HEK293 (cell line): ENCODE measurements around the gene FLNA.
A peak's percentile ranks its signal among the peaks of the same experiment; 100 is the strongest.

Experiments used
- CTCF ChIA-PET: fragments of 350-600 bp; formaldehyde crosslinking; extraction: SDS; loops from one replicate; lab custom pipeline; 2021; ENCODE audit warnings: antibody characterized with exemption; lab: Yijun Ruan, JAX
- POLR2A ChIA-PET: fragments of 300-600 bp; formaldehyde crosslinking; extraction: SDS; loops from one replicate; lab custom pipeline; 2020; ENCODE audit warnings: antibody characterized with exemption, inconsistent platforms; lab: Yijun Ruan, JAX
- H3K27ac ChIP-seq: fragments of 200-500 bp; sonication (Bioruptor generic); 2 replicates; pipeline ENCODE4 v1.5.1; 2014; ENCODE audit warnings: low read depth, low read length, control low read depth, inconsistent platforms; ENCODE audit errors: extremely low read depth
- H3K36me3 ChIP-seq, 2 experiments: fragments of 200-500 bp in 1 of 2; sonication (Bioruptor generic) in 1 of 2; 1 replicate in 1 of 2; 2 replicates in 1 of 2; pipeline ENCODE4 v1.5.1; 2014 to 2017; ENCODE audit warnings: inconsistent platforms in 2 of 2, low read length in 2 of 2; ENCODE audit not compliant: control insufficient read depth in 2 of 2, insufficient read depth in 1 of 2
- H3K4me1 ChIP-seq: fragments of 200-500 bp; sonication (Bioruptor generic); 2 replicates; pipeline ENCODE4 v1.5.1; 2014; ENCODE audit warnings: mild to moderate bottlenecking, low read length, inconsistent platforms; ENCODE audit not compliant: control insufficient read depth, insufficient read depth
- H3K4me3 ChIP-seq: 2 replicates; pipeline ENCODE4 v1.5.1; 2011; ENCODE audit warnings: low read depth, mild to moderate bottlenecking, control low read depth, low read length, moderate library complexity
- H3K9me3 ChIP-seq: fragments of 200-500 bp; sonication (Bioruptor generic); 2 replicates; pipeline ENCODE4 v1.5.1; 2014; ENCODE audit warnings: low read depth, low read length, inconsistent platforms; ENCODE audit not compliant: control insufficient read depth, insufficient read depth
- EGR2 ChIP-seq: fragments of 450-650 bp; formaldehyde crosslinking; IDR thresholded peaks from 2 replicates; pipeline ENCODE4 v1.5.1; 2016; ENCODE audit warnings: low read depth, missing biosample characterization, missing genetic modification characterization
- ELK4 ChIP-seq: IDR thresholded peaks from 2 replicates; pipeline ENCODE4 v1.6.1; 2011; ENCODE audit warnings: mild to moderate bottlenecking, low read depth, low read length, borderline replicate concordance
- GLIS1 ChIP-seq: fragments of 450-650 bp; formaldehyde crosslinking; IDR thresholded peaks from 2 replicates; pipeline ENCODE4 v1.5.1; 2016; ENCODE audit warnings: missing biosample characterization, missing genetic modification characterization
- KLF1 ChIP-seq: fragments of 450-650 bp; formaldehyde crosslinking; IDR thresholded peaks from 2 replicates; pipeline ENCODE4 v1.5.1; 2016; ENCODE audit warnings: missing biosample characterization, missing genetic modification characterization
- KLF16 ChIP-seq: fragments of 450-650 bp; formaldehyde crosslinking; IDR thresholded peaks from 2 replicates; pipeline ENCODE4 v1.5.1; 2017; ENCODE audit warnings: missing biosample characterization, missing genetic modification characterization
- KLF9 ChIP-seq: fragments of 450-650 bp; formaldehyde crosslinking; IDR thresholded peaks from 2 replicates; pipeline ENCODE4 v1.5.1; 2016; ENCODE audit warnings: missing biosample characterization, missing genetic modification characterization, low read depth
- MZF1 ChIP-seq: fragments of 450-650 bp; formaldehyde crosslinking; IDR thresholded peaks from 2 replicates; pipeline ENCODE4 v1.5.1; 2017; ENCODE audit warnings: missing biosample characterization, missing genetic modification characterization, borderline replicate concordance
- PATZ1 ChIP-seq: fragments of 450-650 bp; formaldehyde crosslinking; IDR thresholded peaks from 2 replicates; pipeline ENCODE4 v1.5.1; 2016; ENCODE audit warnings: missing biosample characterization, missing genetic modification characterization
- SP2 ChIP-seq: fragments of 450-650 bp; formaldehyde crosslinking; IDR thresholded peaks from 2 replicates; pipeline ENCODE4 v1.5.1; 2016; ENCODE audit warnings: missing biosample characterization, missing genetic modification characterization
- SP3 ChIP-seq: fragments of 450-650 bp; formaldehyde crosslinking; IDR thresholded peaks from 2 replicates; pipeline ENCODE4 v1.5.1; 2016; ENCODE audit warnings: missing biosample characterization, missing genetic modification characterization
- TSHZ1 ChIP-seq: fragments of 450-650 bp; formaldehyde crosslinking; IDR thresholded peaks from 2 replicates; pipeline ENCODE4 v1.5.1; 2016; ENCODE audit warnings: missing biosample characterization, missing genetic modification characterization, borderline replicate concordance
- ZFHX2 ChIP-seq: fragments of 450-650 bp; formaldehyde crosslinking; conservative IDR thresholded peaks from 2 replicates; pipeline ENCODE4 v1.5.1; 2016; ENCODE audit warnings: missing biosample characterization, missing genetic modification characterization
- ZFP3 ChIP-seq: fragments of 450-650 bp; formaldehyde crosslinking; IDR thresholded peaks from 2 replicates; pipeline ENCODE4 v1.5.1; 2016; ENCODE audit warnings: low read depth, missing biosample characterization, missing genetic modification characterization
- ZNF18 ChIP-seq: fragments of 450-650 bp; formaldehyde crosslinking; IDR thresholded peaks from 2 replicates; pipeline ENCODE4 v1.5.1; 2016; ENCODE audit warnings: missing biosample characterization, missing genetic modification characterization
- ZNF2 ChIP-seq: fragments of 450-650 bp; formaldehyde crosslinking; IDR thresholded peaks from 2 replicates; pipeline ENCODE4 v1.5.1; 2016; ENCODE audit warnings: missing biosample characterization, missing genetic modification characterization
- ZNF398 ChIP-seq: fragments of 450-650 bp; formaldehyde crosslinking; IDR thresholded peaks from 2 replicates; pipeline ENCODE4 v1.5.1; 2017; ENCODE audit warnings: missing biosample characterization, missing genetic modification characterization
- ZNF639 ChIP-seq: fragments of 450-650 bp; formaldehyde crosslinking; IDR thresholded peaks from 2 replicates; pipeline ENCODE4 v1.5.1; 2016; ENCODE audit warnings: missing biosample characterization, missing genetic modification characterization
- ZNF76 ChIP-seq: fragments of 450-650 bp; formaldehyde crosslinking; IDR thresholded peaks from 2 replicates; pipeline ENCODE4; 2016; ENCODE audit warnings: low read depth, missing biosample characterization, missing genetic modification characterization, borderline replicate concordance
- ZSCAN23 ChIP-seq: fragments of 450-650 bp; formaldehyde crosslinking; IDR thresholded peaks from 2 replicates; pipeline ENCODE4 v1.5.1; 2016; ENCODE audit warnings: missing biosample characterization, missing genetic modification characterization
- ZXDB ChIP-seq: fragments of 450-650 bp; formaldehyde crosslinking; IDR thresholded peaks from 2 replicates; pipeline ENCODE4 v1.5.1; 2016; ENCODE audit warnings: missing biosample characterization, missing genetic modification characterization

FLNA gene

GRCh38 chrX:154397888-154398667 lies 23.6 kb upstream of the FLNA start, which contains the start of gene RPL10 (continued):
- TF ChIP-seq EGR2: 0 out of 2 replicates have a peak, but pooled peaks have one; percentile 25
- no peak for TF ChIP-seq ZFP3 (tag by site-specific recombination)
- peak; percentile 85 for TF ChIP-seq ELK4
- TF ChIP-seq ZNF639 (tag by site-specific recombination): peak; percentile 60
- no peak; the same call in 1 of the 2 replicates for TF ChIP-seq ZNF76

- ChIA-PET POLR2A (interaction anchor here (0.7 to 6.5 kb wide), 14 partner anchors 10 to 135 kb away, joined by 3 to 57 read pairs (median 7); partner anchors contain the start of genes DNASE1L1, EMD, FLNA and SLC10A3), CTCF (interaction anchor here (0.5 to 1.5 kb wide), 4 partner anchors 10 to 128 kb away, joined by 3 to 4 read pairs (median 4); no protein-coding TSS in a partner anchor)
- Histone ChIP-seq H3K4me1 (no peaks in the 10 kb centered on the region), H3K36me3 (peaks cover 0 to 31% of the 10 kb centered on the region in 2 experiments; a peak in 1 of 3 replicates), H3K27ac (peak overlapping the region; percentile 84), H3K4me3 (peak overlapping the region; percentile 41), H3K9me3 (no peaks in the 10 kb centered on the region)
- TF ChIP-seq SP3 (tag by site-specific recombination) (peak; percentile 49), KLF1 (tag by site-specific recombination) (peak; percentile 84), ZXDB (peak; percentile 100), KLF9 (tag by site-specific recombination) (peak; percentile 66), TSHZ1 (tag by site-specific recombination) (no peak), ZNF76 (peak; percentile 46; the same call in 1 of the 2 replicates), ZFHX2 (tag by site-specific recombination) (peak; percentile 87), ZSCAN23 (tag by site-specific recombination) (no peak), ZNF18 (no peak), GLIS1 (tag by site-specific recombination) (peak; percentile 13; the same call in 1 of the 2 replicates), ZNF2 (tag by site-specific recombination) (0 out of 2 replicates have a peak, but pooled peaks have one; percentile 18), MZF1 (tag by site-specific recombination) (0 out of 2 replicates have a peak, but pooled peaks have one; percentile 16), KLF16 (tag by site-specific recombination) (peak; percentile 59), ZNF398 (tag by site-specific recombination) (peak; percentile 13; the same call in 1 of the 2 replicates), SP2 (tag by site-specific recombination) (peak; percentile 75), PATZ1 (tag by site-specific recombination) (peak; percentile 59; the same call in 1 of the 2 replicates)
Measured at GRCh38 chrX:154396973-154397887, 22.8 kb upstream of the FLNA start.
